IMR-90 (cell line): ENCODE measurements around the gene SEC14L1.

Source experiments
- BHLHE40 ChIP-seq: fragments of 150-350 bp; IDR thresholded peaks from 2 replicates; pipeline ENCODE4 v1.6.1; 2016; ENCODE audit warnings: mild to moderate bottlenecking, low read depth, low read length
- CHD1 ChIP-seq: IDR thresholded peaks from 2 replicates; pipeline ENCODE4 v1.6.1; 2012; ENCODE audit warnings: low read depth, low read length, improper control_type of control experiment
- CTCF ChIP-seq: conservative IDR thresholded peaks from 2 replicates; pipeline ENCODE4 v1.5.1; 2012; ENCODE audit warnings: mild to moderate bottlenecking, low read depth, low read length, improper control_type of control experiment
- FOS ChIP-seq: fragments of 150-350 bp; IDR thresholded peaks from 2 replicates; pipeline ENCODE4 v1.6.1; 2016; ENCODE audit warnings: low read depth, low read length
- MAFK ChIP-seq: IDR thresholded peaks from 2 replicates; pipeline ENCODE4 v1.6.1; 2012; ENCODE audit warnings: low read depth, low read length, improper control_type of control experiment
- MXI1 ChIP-seq: IDR thresholded peaks from 2 replicates; pipeline ENCODE4 v1.6.1; 2012; ENCODE audit warnings: low read depth, mild to moderate bottlenecking, low read length, moderate library complexity, borderline replicate concordance
- POLR2A ChIP-seq: IDR thresholded peaks from 2 replicates; pipeline ENCODE4 v1.6.1; 2012; ENCODE audit warnings: mild to moderate bottlenecking, low read depth, low read length
- RAD21 ChIP-seq: IDR thresholded peaks from 2 replicates; pipeline ENCODE4 v1.6.1; 2012; ENCODE audit warnings: low read length, improper control_type of control experiment
- RFX5 ChIP-seq: IDR thresholded peaks from 2 replicates; pipeline ENCODE4 v1.8.0; 2012; ENCODE audit warnings: low read depth, mild to moderate bottlenecking, low read length, moderate library complexity
- SMC3 ChIP-seq: fragments of 150-350 bp; IDR thresholded peaks from 2 replicates; pipeline ENCODE4 v1.6.1; 2016; ENCODE audit warnings: low read depth, mild to moderate bottlenecking, antibody characterized with exemption, low read length, moderate library complexity
- USF2 ChIP-seq: fragments of 150-350 bp; IDR thresholded peaks from 2 replicates; pipeline ENCODE4 v1.6.1; 2017; ENCODE audit warnings: mild to moderate bottlenecking, antibody characterized with exemption, low read length, low read depth

- TF ChIP-seq POLR2A (no peak), CTCF (no peak), FOS (no peak), MAFK (no peak), USF2 (no peak), BHLHE40 (no peak), SMC3 (no peak), RFX5 (no peak), RAD21 (no peak), MXI1 (no peak), CHD1 (no peak)
These were observed 22.2 kb downstream of the SEC14L1 start for GRCh38 chr17:77163001-77163400.
